Measurements from ENCODE around the gene ZNRF3. TPM values are rescaled to one million over a fixed set of nuclear protein-coding genes. Genes with fewer than 3 reads are reported as not detected.

The ZNRF3 gene
- polyA plus RNA-seq, 3 donors, result 0.13 TPM; not detected in 2

DNA sequence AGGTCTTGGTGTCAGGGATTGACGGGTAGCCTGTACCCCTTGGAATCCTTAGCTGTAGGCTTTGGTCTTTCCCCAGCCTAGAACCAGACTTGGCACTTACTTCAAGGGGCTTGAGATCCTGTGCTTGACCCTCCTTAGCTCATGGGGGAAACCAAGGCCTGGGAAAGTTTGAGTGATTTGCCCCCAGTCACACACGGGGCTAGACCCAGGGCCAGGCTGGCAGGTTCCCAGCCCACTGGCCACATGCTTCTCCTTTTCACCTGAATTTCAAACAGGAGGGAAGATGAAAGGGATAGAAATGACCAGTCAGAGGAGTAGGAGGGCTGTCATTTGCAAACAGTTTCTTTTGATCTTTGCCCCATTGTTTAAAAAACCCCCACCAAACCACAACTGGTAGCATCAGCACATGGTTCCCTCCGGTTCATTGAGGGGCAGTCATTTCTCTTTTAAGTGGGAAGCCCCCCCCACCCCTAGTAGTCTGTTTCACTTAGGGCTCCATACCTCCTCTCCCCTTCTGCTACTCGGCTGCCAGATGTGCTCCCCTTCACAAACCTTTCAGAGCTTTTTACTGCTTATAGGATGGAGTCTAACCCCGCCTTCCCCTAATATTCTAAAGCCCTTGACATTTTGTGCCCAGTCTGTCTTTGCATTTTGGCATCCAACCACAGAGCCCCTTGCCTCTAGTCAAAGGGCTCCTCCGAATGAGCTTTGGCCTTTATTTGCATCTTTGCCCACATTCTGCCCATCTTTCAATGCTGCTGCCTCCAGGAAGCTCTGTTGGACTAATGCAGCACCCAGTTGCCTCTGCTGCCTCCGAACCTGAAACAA lies 37.6 kb downstream of the ZNRF3 start:
- no peaks in the 10 kb centered on the region for H3K27me3 ChIP-seq (ENCODE audit: control insufficient read depth in 2 of 2, insufficient read depth in 2 of 2, low read length in 2 of 2)
- H3K36me3 Mint-ChIP-seq, result no peaks in the 10 kb centered on the region
- no peaks in the 10 kb centered on the region for H3K4me1 ChIP-seq (ENCODE audit: control insufficient read depth in 1 of 2, insufficient read depth in 2 of 2, low read length in 2 of 2)
- no peak overlapping the region for H3K4me3 Mint-ChIP-seq
- H3K79me2 ChIP-seq (ENCODE audit: insufficient read depth, low read length), result no peaks in the 10 kb centered on the region
- H3K27me3 Mint-ChIP-seq (ENCODE audit: low read depth in 3 of 3), result peaks cover 3 to 17% (median 8%) of the 10 kb centered on the region in 3 donors
- H3K36me3 ChIP-seq (replicated peaks in 1 of 2; ENCODE audit: control insufficient read depth in 1 of 2, insufficient read depth in 2 of 2, low read length in 2 of 2), result no peaks in the 10 kb centered on the region
- H2AFZ ChIP-seq (ENCODE audit: insufficient read depth, low read depth, low read length, poor library complexity, severe bottlenecking), result no peak overlapping the region
- intact Hi-C loops (cut with micrococcal nuclease), result no loop called here
- H4K20me1 ChIP-seq (ENCODE audit: insufficient read depth, low read length), result no peaks in the 10 kb centered on the region
- no peak overlapping the region for H3K27ac Mint-ChIP-seq
- no peak overlapping the region for H3K4me3 ChIP-seq (replicated peaks in 1 of 3; ENCODE audit: low read depth in 2 of 3, low read length in 3 of 3)
- no peaks in the 10 kb centered on the region for H3K4me1 Mint-ChIP-seq
- DNase-seq, result no peak
- H3K4me2 ChIP-seq (replicated peaks; ENCODE audit: extremely low read depth, low read length, poor library complexity, severe bottlenecking), result no peak overlapping the region
- H3K9ac ChIP-seq (ENCODE audit: insufficient read depth, low read length, poor library complexity, severe bottlenecking), result no peak overlapping the region
- H3K9me3 ChIP-seq (replicated peaks in 1 of 2; ENCODE audit: control insufficient read depth in 1 of 2, insufficient read depth in 1 of 2, low read length in 2 of 2), result no peaks in the 10 kb centered on the region
- 93% methylated on average over 5 of the region's 7 CpGs for WGBS (ENCODE audit: insufficient coverage)
- TF ChIP-seq, protein P1, sequence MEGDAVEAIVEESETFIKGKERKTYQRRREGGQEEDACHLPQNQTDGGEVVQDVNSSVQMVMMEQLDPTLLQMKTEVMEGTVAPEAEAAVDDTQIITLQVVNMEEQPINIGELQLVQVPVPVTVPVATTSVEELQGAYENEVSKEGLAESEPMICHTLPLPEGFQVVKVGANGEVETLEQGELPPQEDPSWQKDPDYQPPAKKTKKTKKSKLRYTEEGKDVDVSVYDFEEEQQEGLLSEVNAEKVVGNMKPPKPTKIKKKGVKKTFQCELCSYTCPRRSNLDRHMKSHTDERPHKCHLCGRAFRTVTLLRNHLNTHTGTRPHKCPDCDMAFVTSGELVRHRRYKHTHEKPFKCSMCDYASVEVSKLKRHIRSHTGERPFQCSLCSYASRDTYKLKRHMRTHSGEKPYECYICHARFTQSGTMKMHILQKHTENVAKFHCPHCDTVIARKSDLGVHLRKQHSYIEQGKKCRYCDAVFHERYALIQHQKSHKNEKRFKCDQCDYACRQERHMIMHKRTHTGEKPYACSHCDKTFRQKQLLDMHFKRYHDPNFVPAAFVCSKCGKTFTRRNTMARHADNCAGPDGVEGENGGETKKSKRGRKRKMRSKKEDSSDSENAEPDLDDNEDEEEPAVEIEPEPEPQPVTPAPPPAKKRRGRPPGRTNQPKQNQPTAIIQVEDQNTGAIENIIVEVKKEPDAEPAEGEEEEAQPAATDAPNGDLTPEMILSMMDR (IDR thresholded peaks at IDR 0.05), result no peak
- H3K9me3 Mint-ChIP-seq, result no peaks in the 10 kb centered on the region
- H3K27ac ChIP-seq (ENCODE audit: low read depth in 1 of 2, low read length in 2 of 2), result no peak overlapping the region

- no peak for DNase-seq
- Histone ChIP-seq H3K4me2 (replicated peaks; ENCODE audit: extremely low read depth, low read length, poor library complexity, severe bottlenecking) (no peak overlapping the region), H3K79me2 (ENCODE audit: insufficient read depth, low read length) (no peaks in the 10 kb centered on the region), H3K27ac (ENCODE audit: low read depth in 1 of 2, low read length in 2 of 2) (no peak overlapping the region), H3K36me3 (replicated peaks in 1 of 2; ENCODE audit: control insufficient read depth in 1 of 2, insufficient read depth in 2 of 2, low read length in 2 of 2) (no peaks in the 10 kb centered on the region), H3K27me3 (ENCODE audit: control insufficient read depth in 2 of 2, insufficient read depth in 2 of 2, low read length in 2 of 2) (no peaks in the 10 kb centered on the region), H3K4me1 (ENCODE audit: control insufficient read depth in 1 of 2, insufficient read depth in 2 of 2, low read length in 2 of 2) (no peaks in the 10 kb centered on the region), H3K4me3 (replicated peaks in 1 of 3; ENCODE audit: low read depth in 2 of 3, low read length in 3 of 3) (no peak overlapping the region), H2AFZ (ENCODE audit: insufficient read depth, low read depth, low read length, poor library complexity, severe bottlenecking) (no peak overlapping the region), H3K9me3 (replicated peaks in 1 of 2; ENCODE audit: control insufficient read depth in 1 of 2, insufficient read depth in 1 of 2, low read length in 2 of 2) (no peaks in the 10 kb centered on the region), H3K9ac (ENCODE audit: insufficient read depth, low read length, poor library complexity, severe bottlenecking) (no peak overlapping the region), H4K20me1 (ENCODE audit: insufficient read depth, low read length) (no peaks in the 10 kb centered on the region)
- Mint-ChIP-seq H3K27me3 (ENCODE audit: low read depth in 3 of 3) (peaks cover 3 to 19% (median 8%) of the 10 kb centered on the region in 3 donors), H3K27ac (no peak overlapping the region), H3K4me3 (no peak overlapping the region), H3K4me1 (no peaks in the 10 kb centered on the region), H3K9me3 (no peaks in the 10 kb centered on the region), H3K36me3 (no peaks in the 10 kb centered on the region)
- no CpG with 5 or more reads among the region's 1 CpG for WGBS (ENCODE audit: insufficient coverage)
- TF ChIP-seq, protein P1 (IDR thresholded peaks at IDR 0.05), result no peak
- intact Hi-C loops (cut with micrococcal nuclease), result no loop called here
Measured at GRCh38 chr22:28921585-28921879, 38.2 kb downstream of the ZNRF3 start.
